Measurements from ENCODE around the gene PYGB. TPM values are rescaled to one million over a fixed set of nuclear protein-coding genes. Genes with fewer than 3 reads are reported as not detected.
A peak's percentile ranks its signal among the peaks of the same experiment; 100 is the strongest.

Gene PYGB
- total and polyA plus RNA-seq, 4 donors, result 37.9 to 143 (median 94.0) TPM

DNA sequence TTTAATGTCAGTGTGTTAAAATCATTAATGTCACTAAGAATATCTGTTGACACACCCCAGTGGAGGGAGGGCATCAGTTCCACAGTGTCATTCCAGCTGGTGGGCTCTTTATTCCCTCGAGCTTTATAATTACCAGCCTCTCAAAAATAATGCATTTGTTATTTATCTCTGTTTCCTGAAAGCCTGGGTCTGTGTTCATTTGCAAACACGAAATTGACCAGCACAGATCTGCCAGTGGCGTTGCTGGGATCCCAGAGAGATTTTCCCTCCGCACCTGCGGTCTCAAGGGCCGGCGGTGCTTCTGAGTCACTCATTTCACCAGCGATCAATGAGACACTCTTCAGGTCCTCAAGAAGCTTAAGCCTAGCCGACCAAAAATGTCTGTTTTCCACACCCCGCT, 5.7 kb upstream of the PYGB start:
- Histone ChIP-seq H3K36me3 (ENCODE audit: control insufficient read depth in 1 of 2, insufficient read depth in 2 of 2, low read length in 1 of 2) (no peaks in the 10 kb centered on the region), H3K4me3 (ENCODE audit: low read length in 2 of 2) (no peak overlapping the region), H3K4me1 (ENCODE audit: control insufficient read depth in 1 of 2, insufficient read depth in 2 of 2, low read length in 2 of 2) (no peaks in the 10 kb centered on the region), H3K27me3 (ENCODE audit: control insufficient read depth in 1 of 2, insufficient read depth in 2 of 2, low read length in 1 of 2) (no peaks in the 10 kb centered on the region), H3K9me3 (ENCODE audit: control insufficient read depth, low read length) (no peaks in the 10 kb centered on the region), H3K27ac (ENCODE audit: low read depth in 1 of 2, low read length in 2 of 2) (no peak overlapping the region)
- ATAC-seq (ENCODE audit: low FRiP score) (no peak), DNase-seq (no peak)
- WGBS, 2 donors, result 90 to 95% methylated on average over 10 of the region's 10 CpGs
- intact Hi-C loops (cut with DNase I), result no loop called here

DNA sequence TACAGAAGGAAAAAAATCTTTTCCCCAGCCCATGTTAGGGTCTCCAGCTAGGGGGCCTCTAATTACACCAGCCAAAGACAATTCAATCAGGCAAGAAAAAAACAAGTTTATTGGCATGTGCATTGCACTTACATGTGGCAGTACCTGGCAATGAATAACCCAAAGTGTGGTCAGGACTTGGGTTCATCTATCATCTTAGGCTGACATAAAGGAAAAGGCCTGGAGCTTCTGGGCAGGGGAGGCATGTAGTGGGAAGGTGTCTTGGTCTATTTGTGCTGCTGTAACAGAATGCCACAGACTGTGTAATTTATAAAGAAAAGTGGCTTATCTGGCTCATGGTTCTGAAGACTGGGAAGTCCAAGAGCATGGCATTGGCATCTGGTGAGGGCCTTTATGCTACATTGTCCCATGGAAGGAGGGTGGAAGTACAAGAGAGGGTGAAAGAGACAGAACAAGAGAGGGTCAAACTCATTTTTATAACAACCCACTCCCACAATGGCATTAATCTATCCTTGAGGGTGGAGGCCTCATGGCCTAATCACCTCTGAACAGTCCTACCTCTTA, 4.4 kb upstream of the PYGB start:
- Histone ChIP-seq H3K4me3 (ENCODE audit: low read length in 2 of 2) (no peak overlapping the region), H3K9me3 (ENCODE audit: control insufficient read depth, low read length) (no peaks in the 10 kb centered on the region), H3K27me3 (ENCODE audit: control insufficient read depth in 1 of 2, insufficient read depth in 2 of 2, low read length in 1 of 2) (no peaks in the 10 kb centered on the region), H3K36me3 (ENCODE audit: control insufficient read depth in 1 of 2, insufficient read depth in 2 of 2, low read length in 1 of 2) (no peaks in the 10 kb centered on the region), H3K4me1 (ENCODE audit: control insufficient read depth in 1 of 2, insufficient read depth in 2 of 2, low read length in 2 of 2) (no peaks in the 10 kb centered on the region), H3K27ac (ENCODE audit: low read depth in 1 of 2, low read length in 2 of 2) (no peak overlapping the region)
- ATAC-seq (ENCODE audit: low FRiP score) (no peak), DNase-seq (no peak)
- intact Hi-C loops (cut with DNase I), result no loop called here

DNA sequence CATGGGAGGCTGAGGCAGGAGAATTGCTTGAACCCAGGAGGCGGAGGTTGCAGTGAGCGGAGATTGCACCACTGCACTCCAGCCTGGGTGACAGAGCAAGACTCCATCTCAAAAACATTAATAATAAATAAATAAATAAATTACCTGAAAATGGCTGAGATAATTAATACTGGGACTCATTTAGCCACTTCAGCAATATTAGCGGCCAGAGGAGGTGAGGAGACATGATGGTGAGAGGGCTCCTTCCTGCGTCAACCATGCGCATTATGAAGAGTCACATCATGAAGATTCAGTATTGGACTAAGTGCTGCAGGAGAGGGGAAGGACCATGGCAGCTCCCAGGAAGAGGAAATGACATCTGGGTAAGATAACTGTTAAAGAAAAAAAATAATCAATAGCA, 2.9 kb upstream of the PYGB start:
- no peak overlapping the region for H3K27ac ChIP-seq (ENCODE audit: low read depth in 1 of 2, low read length in 2 of 2)
- 97 to 98% methylated on average over 5 of the region's 5 CpGs for WGBS, 2 donors
- H3K27me3 ChIP-seq (ENCODE audit: control insufficient read depth in 1 of 2, insufficient read depth in 2 of 2, low read length in 1 of 2), result no peaks in the 10 kb centered on the region
- no peaks in the 10 kb centered on the region for H3K9me3 ChIP-seq (ENCODE audit: control insufficient read depth, low read length)
- no peak overlapping the region for H3K4me3 ChIP-seq (ENCODE audit: low read length in 2 of 2)
- ATAC-seq (ENCODE audit: low FRiP score) (no peak), DNase-seq (no peak)
- H3K36me3 ChIP-seq (ENCODE audit: control insufficient read depth in 1 of 2, insufficient read depth in 2 of 2, low read length in 1 of 2), result no peaks in the 10 kb centered on the region
- no peaks in the 10 kb centered on the region for H3K4me1 ChIP-seq (ENCODE audit: control insufficient read depth in 1 of 2, insufficient read depth in 2 of 2, low read length in 2 of 2)
- intact Hi-C loops (cut with DNase I), result loop anchor here in 1 of 2 donors (5.0 kb wide), 3 partner anchors 108 to 193 kb away; partner anchors contain the start of gene ABHD12

DNA sequence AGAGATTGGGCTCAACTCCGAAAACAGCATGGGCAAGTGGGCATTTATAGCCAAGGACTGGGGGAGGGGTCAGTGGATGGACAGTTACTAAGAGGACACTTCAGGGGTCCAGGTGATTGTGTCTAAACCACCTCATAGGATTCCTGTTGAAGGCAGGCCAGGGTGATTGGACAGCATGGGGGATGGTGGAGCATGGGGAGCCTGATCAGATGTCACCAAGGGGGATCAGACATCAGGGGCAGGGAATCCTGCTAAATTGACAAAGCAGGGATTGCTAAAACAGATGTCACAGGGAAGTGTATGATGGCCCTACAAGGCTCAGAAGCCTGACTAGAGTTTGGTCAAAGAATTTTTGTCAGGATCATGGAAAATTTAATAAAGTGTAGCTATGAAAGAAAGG, 2.4 kb upstream of the PYGB start:
- WGBS, 2 donors, result 96 to 100% methylated on average over 1 of the region's 1 CpG
- DNase-seq, result no peak

DNA sequence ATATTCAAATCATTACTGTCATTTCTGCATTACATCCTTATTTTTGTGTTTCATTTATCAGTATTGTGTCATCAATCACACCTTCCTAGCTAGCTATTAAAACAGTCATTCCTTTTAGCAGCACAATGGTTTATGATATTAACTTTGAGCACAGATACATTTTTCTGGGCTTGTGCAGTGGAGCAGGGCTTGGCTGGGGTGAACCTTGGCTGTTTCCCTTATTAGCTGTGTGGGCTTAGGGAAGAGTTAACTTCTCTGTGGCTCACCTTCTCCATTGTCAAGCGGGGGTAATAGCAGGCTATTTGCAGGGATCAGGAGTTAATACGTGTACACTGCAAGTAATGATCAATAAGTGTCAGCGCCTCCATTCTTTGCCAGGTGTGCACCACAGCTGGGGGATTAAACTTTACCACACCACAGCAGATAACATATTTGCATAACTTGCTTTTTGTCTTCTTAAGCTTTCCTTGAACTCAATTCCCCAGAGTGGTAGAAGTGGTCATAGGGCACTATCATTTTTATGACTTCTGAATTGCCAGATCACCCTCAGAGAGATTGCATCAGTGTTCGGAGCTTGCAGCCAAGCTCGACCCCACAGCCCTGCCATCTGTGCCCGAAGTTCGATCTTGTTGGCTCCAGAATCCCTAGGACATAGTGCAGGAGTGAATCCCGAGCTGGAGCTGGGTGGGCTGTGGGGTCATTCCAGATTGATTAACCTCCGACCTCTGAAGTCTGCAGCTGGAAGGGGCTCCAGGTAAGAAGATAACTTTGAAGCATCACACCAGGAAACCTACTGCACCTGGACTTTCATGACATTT, 1.5 kb upstream of the PYGB start:
- peak in 1 of 2 donors; percentile 71 for DNase-seq
- WGBS, 2 donors, result 72 to 75% methylated on average over 9 of the region's 9 CpGs
- intact Hi-C loops (cut with DNase I), result loop anchor here in 1 of 2 donors (2.0 to 5.0 kb wide), 4 partner anchors 109 to 254 kb away; partner anchors contain the start of genes ABHD12 and APMAP

More for the DNA sequence above, 2.4 kb upstream of the PYGB start:
- no peaks in the 10 kb centered on the region for H3K4me1 ChIP-seq (ENCODE audit: control insufficient read depth in 1 of 2, insufficient read depth in 2 of 2, low read length in 2 of 2)
- H3K4me3 ChIP-seq (ENCODE audit: low read length in 2 of 2), result no peak overlapping the region
- no peaks in the 10 kb centered on the region for H3K27me3 ChIP-seq (ENCODE audit: control insufficient read depth in 1 of 2, insufficient read depth in 2 of 2, low read length in 1 of 2)
- no peak for ATAC-seq (ENCODE audit: low FRiP score)
- intact Hi-C loops (cut with DNase I), result loop anchor here in 1 of 2 donors (5.0 kb wide), 3 partner anchors 108 to 193 kb away; partner anchors contain the start of gene ABHD12
- no peak overlapping the region for H3K27ac ChIP-seq (ENCODE audit: low read depth in 1 of 2, low read length in 2 of 2)
- H3K9me3 ChIP-seq (ENCODE audit: control insufficient read depth, low read length), result no peaks in the 10 kb centered on the region
- H3K36me3 ChIP-seq (ENCODE audit: control insufficient read depth in 1 of 2, insufficient read depth in 2 of 2, low read length in 1 of 2), result no peaks in the 10 kb centered on the region

DNA sequence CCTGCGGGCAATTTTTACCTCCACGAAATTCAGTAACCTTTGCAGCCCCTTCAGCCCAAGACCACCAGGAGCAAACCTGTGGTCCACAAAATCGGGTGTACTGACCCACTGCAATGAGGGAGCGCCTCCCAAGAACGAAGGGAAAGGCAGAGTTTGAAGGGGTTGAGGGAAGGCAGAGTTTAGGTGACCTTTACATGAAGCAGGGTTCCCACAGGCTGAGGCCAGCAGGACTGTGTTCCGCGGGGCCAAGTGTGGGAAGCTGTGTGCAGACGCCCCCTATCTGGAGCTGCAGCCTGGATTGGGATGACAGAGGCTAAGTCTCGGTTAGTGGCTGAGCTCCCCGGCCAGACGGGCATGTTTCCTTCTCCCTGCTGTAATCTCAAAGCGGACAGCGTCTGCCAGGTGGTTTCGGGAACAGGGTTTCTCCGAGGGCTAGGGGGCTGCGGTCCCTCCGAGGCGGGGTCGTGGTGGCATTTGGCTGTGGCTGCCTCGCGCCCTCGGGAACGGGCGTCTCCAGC, 826 bp upstream of the PYGB start:
- Histone ChIP-seq H3K27ac (ENCODE audit: low read depth in 1 of 2, low read length in 2 of 2) (peak overlapping the region; percentile 62 to 83), H3K4me3 (ENCODE audit: low read length in 2 of 2) (peak overlapping the region in 1 of 2 donors; percentile 55), H3K36me3 (ENCODE audit: control insufficient read depth in 1 of 2, insufficient read depth in 2 of 2, low read length in 1 of 2) (no peaks in the 10 kb centered on the region), H3K27me3 (ENCODE audit: control insufficient read depth in 1 of 2, insufficient read depth in 2 of 2, low read length in 1 of 2) (no peaks in the 10 kb centered on the region), H3K9me3 (ENCODE audit: control insufficient read depth, low read length) (no peaks in the 10 kb centered on the region), H3K4me1 (ENCODE audit: control insufficient read depth in 1 of 2, insufficient read depth in 2 of 2, low read length in 2 of 2) (no peaks in the 10 kb centered on the region)
- peak; percentile 81 to 90 for DNase-seq
- peak; percentile 82 for ATAC-seq (ENCODE audit: low FRiP score)
- WGBS, 2 donors, result 12 to 13% methylated on average over 24 of the region's 24 CpGs
- intact Hi-C loops (cut with DNase I), result loop anchor here in 1 of 2 donors (1.0 to 5.0 kb wide), 5 partner anchors 9 to 254 kb away; partner anchors contain the start of genes ABHD12 and APMAP

More for the DNA sequence above, 1.5 kb upstream of the PYGB start:
- ATAC-seq (ENCODE audit: low FRiP score), result no peak
- peak overlapping the region; percentile 43 to 62 for H3K27ac ChIP-seq (ENCODE audit: low read depth in 1 of 2, low read length in 2 of 2)
- H3K36me3 ChIP-seq (ENCODE audit: control insufficient read depth in 1 of 2, insufficient read depth in 2 of 2, low read length in 1 of 2), result no peaks in the 10 kb centered on the region
- no peaks in the 10 kb centered on the region for H3K9me3 ChIP-seq (ENCODE audit: control insufficient read depth, low read length)
- H3K4me3 ChIP-seq (ENCODE audit: low read length in 2 of 2), result no peak overlapping the region
- H3K27me3 ChIP-seq (ENCODE audit: control insufficient read depth in 1 of 2, insufficient read depth in 2 of 2, low read length in 1 of 2), result no peaks in the 10 kb centered on the region
- no peaks in the 10 kb centered on the region for H3K4me1 ChIP-seq (ENCODE audit: control insufficient read depth in 1 of 2, insufficient read depth in 2 of 2, low read length in 2 of 2)

DNA sequence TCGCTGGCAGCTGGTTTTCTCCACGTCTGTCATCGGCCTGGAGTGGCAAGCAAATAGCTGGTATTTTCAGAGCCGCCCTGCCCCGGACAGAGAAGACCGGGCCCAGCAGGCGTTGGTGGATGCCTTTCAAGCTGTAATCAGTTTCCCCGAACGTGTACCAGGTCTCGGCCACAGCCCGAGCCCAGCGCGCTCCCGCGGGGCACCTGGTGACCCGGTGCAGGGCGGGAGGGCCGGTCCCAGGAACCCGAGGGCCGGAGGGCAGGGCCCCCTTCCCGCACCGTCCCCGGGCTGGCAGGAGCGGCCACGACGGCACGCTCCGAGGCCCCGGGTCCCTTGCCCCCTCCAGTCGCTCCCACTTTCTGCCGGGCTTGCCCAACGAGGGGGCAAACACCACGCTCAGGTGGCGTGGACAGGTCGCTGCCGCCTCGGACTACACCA, 348 bp upstream of the PYGB start:
- H3K4me1 ChIP-seq (ENCODE audit: control insufficient read depth in 1 of 2, insufficient read depth in 2 of 2, low read length in 2 of 2), result no peaks in the 10 kb centered on the region

DNA sequence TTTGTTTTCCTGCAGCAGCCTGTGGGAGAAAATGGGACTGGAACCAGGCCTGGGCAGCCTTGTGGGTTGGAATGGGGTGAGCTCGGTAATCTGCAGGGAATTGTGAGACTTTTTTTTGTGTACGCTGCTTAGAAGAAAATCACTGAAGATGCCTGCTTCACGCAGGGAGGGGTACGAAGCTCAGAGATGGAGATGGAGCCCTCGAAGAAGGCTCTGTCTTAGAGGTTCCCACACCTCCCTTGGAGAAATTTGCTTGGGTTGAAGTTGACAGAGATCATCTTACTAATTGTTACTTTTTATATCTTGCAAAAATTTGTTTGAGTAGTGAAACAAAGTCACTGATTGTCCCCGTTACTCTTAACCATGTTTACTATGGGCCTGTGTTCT, 894 bp downstream of the PYGB start:
- DNase-seq (no peak), ATAC-seq (ENCODE audit: low FRiP score) (no peak)
- H3K36me3 ChIP-seq (ENCODE audit: control insufficient read depth in 1 of 2, insufficient read depth in 2 of 2, low read length in 1 of 2), result no peaks in the 10 kb centered on the region
- peak overlapping the region; percentile 82 to 90 for H3K4me3 ChIP-seq (ENCODE audit: low read length in 2 of 2)
- intact Hi-C loops (cut with DNase I), result loop anchor here (2.0 to 5.0 kb wide), 5 partner anchors 52 to 196 kb away; partner anchors contain the start of genes ABHD12 (in 1 of the 2) and ENTPD6 (in 1 of the 2)
- 0 to 2% methylated on average over 6 of the region's 6 CpGs for whole genome bisulfite sequencing, 2 donors
- no peaks in the 10 kb centered on the region for H3K9me3 ChIP-seq (ENCODE audit: control insufficient read depth, low read length)
- no peaks in the 10 kb centered on the region for H3K4me1 ChIP-seq (ENCODE audit: control insufficient read depth in 1 of 2, insufficient read depth in 2 of 2, low read length in 2 of 2)
- H3K27ac ChIP-seq (ENCODE audit: low read depth in 1 of 2, low read length in 2 of 2), result peak overlapping the region; percentile 62 to 72
- no peaks in the 10 kb centered on the region for H3K27me3 ChIP-seq (ENCODE audit: control insufficient read depth in 1 of 2, insufficient read depth in 2 of 2, low read length in 1 of 2)

More for the DNA sequence above, 348 bp upstream of the PYGB start:
- Histone ChIP-seq H3K27ac (ENCODE audit: low read depth in 1 of 2, low read length in 2 of 2) (peak overlapping the region; percentile 62 to 83), H3K9me3 (ENCODE audit: control insufficient read depth, low read length) (no peaks in the 10 kb centered on the region), H3K36me3 (ENCODE audit: control insufficient read depth in 1 of 2, insufficient read depth in 2 of 2, low read length in 1 of 2) (no peaks in the 10 kb centered on the region), H3K4me3 (ENCODE audit: low read length in 2 of 2) (peak overlapping the region; percentile 46 to 55), H3K27me3 (ENCODE audit: control insufficient read depth in 1 of 2, insufficient read depth in 2 of 2, low read length in 1 of 2) (no peaks in the 10 kb centered on the region)
- 0% methylated on average over 26 to 37 of the region's 37 CpGs for WGBS, 2 donors
- DNase-seq, result peak in 1 of 2 donors; percentile 80
- intact Hi-C loops (cut with DNase I), result loop anchor here in 1 of 2 donors (1.0 to 5.0 kb wide), 5 partner anchors 9 to 255 kb away; partner anchors contain the start of genes ABHD12 and APMAP
- peak; percentile 75 for ATAC-seq (ENCODE audit: low FRiP score)
